ENCODE measurements around the gene APBB1IP. TPM values are rescaled to one million over a fixed set of nuclear protein-coding genes. Genes with fewer than 3 reads are reported as not detected.
A peak's percentile ranks its signal among the peaks of the same experiment; 100 is the strongest.

Gene APBB1IP
- total and polyA plus RNA-seq, 2 of the 8 experiments (the other 6 are each of a cell fraction or from before 2014, with no cell fraction given): 0.05 TPM; not detected in 1

GRCh38 chr10:26438534-26439341, 597 bp downstream of the APBB1IP start (continued):
- TF ChIP-seq TCF12 (IDR thresholded peaks at IDR 0.05; ENCODE audit: low read depth, low read length): no peak
- TF ChIP-seq CTCF (IDR thresholded peaks at IDR 0.05; ENCODE audit: control extremely low read depth in 1 of 3, insufficient read depth in 1 of 3, low read depth in 1 of 3, low read length in 3 of 3): no peak
- TF ChIP-seq RAD21 (IDR thresholded peaks at IDR 0.05 in 1 of 2, conservative IDR thresholded peaks at IDR 0.05 in 1 of 2; ENCODE audit: low read depth in 2 of 2, low read length in 2 of 2): no peak
- no peak for TF ChIP-seq USF2 (IDR thresholded peaks at IDR 0.05; ENCODE audit: low read length)
- TF ChIP-seq SIX5 (IDR thresholded peaks at IDR 0.05; ENCODE audit: low read depth, low read length): no peak
- no peak for TF ChIP-seq SIN3A (conservative IDR thresholded peaks at IDR 0.05 in 1 of 2, IDR thresholded peaks at IDR 0.05 in 1 of 2; ENCODE audit: low read depth in 1 of 2, low read length in 2 of 2)
- TF ChIP-seq, protein P1, sequence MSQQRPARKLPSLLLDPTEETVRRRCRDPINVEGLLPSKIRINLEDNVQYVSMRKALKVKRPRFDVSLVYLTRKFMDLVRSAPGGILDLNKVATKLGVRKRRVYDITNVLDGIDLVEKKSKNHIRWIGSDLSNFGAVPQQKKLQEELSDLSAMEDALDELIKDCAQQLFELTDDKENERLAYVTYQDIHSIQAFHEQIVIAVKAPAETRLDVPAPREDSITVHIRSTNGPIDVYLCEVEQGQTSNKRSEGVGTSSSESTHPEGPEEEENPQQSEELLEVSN (IDR thresholded peaks at IDR 0.05): peak; percentile 90
- no peak for TF ChIP-seq PHF8 (conservative IDR thresholded peaks at IDR 0.05; ENCODE audit: low read depth, low read length)
- TF ChIP-seq SP1 (IDR thresholded peaks at IDR 0.05; ENCODE audit: low read depth, low read length): no peak
- TF ChIP-seq SUZ12 (IDR thresholded peaks at IDR 0.05; ENCODE audit: low read length): peak; percentile 44; the same call in 1 of the 2 replicates
- no peak for TF ChIP-seq MAFK (IDR thresholded peaks at IDR 0.05; ENCODE audit: low read depth, low read length)
- no peak for TF ChIP-seq POU5F1 (IDR thresholded peaks at IDR 0.05; ENCODE audit: low read depth, low read length)
- no peak for TF ChIP-seq CTBP2 (IDR thresholded peaks at IDR 0.05; ENCODE audit: borderline replicate concordance, insufficient read depth, insufficient read length, low read length)
- no peak for TF ChIP-seq CEBPB (IDR thresholded peaks at IDR 0.05; ENCODE audit: low read depth, low read length)
- TF ChIP-seq SIRT6 (IDR thresholded peaks at IDR 0.05; ENCODE audit: low read length): no peak
- TF ChIP-seq SP4 (IDR thresholded peaks at IDR 0.05; ENCODE audit: low read length): no peak
- TF ChIP-seq CHD2 (IDR thresholded peaks at IDR 0.05; ENCODE audit: low read length): no peak
- TF ChIP-seq CBX8 (IDR thresholded peaks at IDR 0.05; ENCODE audit: borderline replicate concordance, low read depth, low read length): no peak
- TF ChIP-seq KDM4A (IDR thresholded peaks at IDR 0.05; ENCODE audit: low read depth, low read length, severe bottlenecking): peak; percentile 93
- no peak for TF ChIP-seq EGR1 (IDR thresholded peaks at IDR 0.05; ENCODE audit: borderline replicate concordance, low read depth, low read length)

All from H1 (cell line).